ENCODE measurements around the gene EPB41L4B. TPM values are rescaled to one million over a fixed set of nuclear protein-coding genes. Genes with fewer than 3 reads are reported as not detected.

The EPB41L4B gene
- total and polyA plus RNA-seq, 4 donors = 6.0 to 14.5 (median 12.2) TPM

- TF ChIP-seq CTCF (IDR thresholded peaks at IDR 0.05; ENCODE audit: control extremely low read depth, extremely low read depth) = no peak
- Histone ChIP-seq H3K4me1 (ENCODE audit: control insufficient read depth in 5 of 5, insufficient read depth in 5 of 5, low read length in 5 of 5) (no peaks in the 10 kb centered on the region), H3K9me3 (ENCODE audit: control insufficient read depth in 4 of 4, insufficient read depth in 3 of 4, low read length in 3 of 4) (peaks cover 0 to 1% (median 0%) of the 10 kb centered on the region in 4 donors), H3K4me3 (no peak overlapping the region), H3K36me3 (ENCODE audit: control insufficient read depth in 4 of 4, insufficient read depth in 4 of 4, low read length in 4 of 4) (no peaks in the 10 kb centered on the region), H3K27ac (ENCODE audit: low read depth in 1 of 2, low read length in 1 of 2) (no peak overlapping the region), H3K9ac (ENCODE audit: insufficient read depth in 1 of 2, low read length in 2 of 2) (no peak overlapping the region), H3K27me3 (ENCODE audit: control insufficient read depth in 3 of 3, insufficient read depth in 3 of 3, low read length in 2 of 3) (no peaks in the 10 kb centered on the region)
- WGBS, 2 donors = 88 to 89% methylated on average over 1 of the region's 1 CpG
- DNase-seq (no peak), ATAC-seq (ENCODE audit: insufficient read depth, low FRiP score) (no peak)
Observed at GRCh38 chr9:109181284-109181683, 139.6 kb downstream of the EPB41L4B start.

- H3K9ac ChIP-seq (ENCODE audit: insufficient read depth in 1 of 2, low read length in 2 of 2) = no peak overlapping the region
- no peaks in the 10 kb centered on the region for H3K27me3 ChIP-seq (ENCODE audit: control insufficient read depth in 3 of 3, insufficient read depth in 3 of 3, low read length in 2 of 3)
- H3K27ac ChIP-seq (ENCODE audit: low read depth in 1 of 2, low read length in 1 of 2) = no peak overlapping the region
- 67 to 86% methylated on average over 9 of the region's 9 CpGs for WGBS, 2 donors
- no peaks in the 10 kb centered on the region for H3K36me3 ChIP-seq (ENCODE audit: control insufficient read depth in 4 of 4, insufficient read depth in 4 of 4, low read length in 4 of 4)
- no peak overlapping the region for H3K4me3 ChIP-seq
- ATAC-seq (ENCODE audit: insufficient read depth, low FRiP score) = no peak
- TF ChIP-seq CTCF (IDR thresholded peaks at IDR 0.05; ENCODE audit: control extremely low read depth, extremely low read depth) = no peak
- DNase-seq = no peak
- peaks cover 0 to 1% (median 0%) of the 10 kb centered on the region in 4 donors for H3K9me3 ChIP-seq (ENCODE audit: control insufficient read depth in 4 of 4, insufficient read depth in 3 of 4, low read length in 3 of 4)
- H3K4me1 ChIP-seq (ENCODE audit: control insufficient read depth in 5 of 5, insufficient read depth in 5 of 5, low read length in 5 of 5) = no peaks in the 10 kb centered on the region
Observed at GRCh38 chr9:109179801-109180523, 140.9 kb downstream of the EPB41L4B start.

GRCh38 chr9:109176963-109177362, 143.9 kb downstream of the EPB41L4B start:
- Histone ChIP-seq H3K4me1 (ENCODE audit: control insufficient read depth in 5 of 5, insufficient read depth in 5 of 5, low read length in 5 of 5) (no peaks in the 10 kb centered on the region), H3K9ac (ENCODE audit: insufficient read depth in 1 of 2, low read length in 2 of 2) (no peak overlapping the region), H3K36me3 (ENCODE audit: control insufficient read depth in 4 of 4, insufficient read depth in 4 of 4, low read length in 4 of 4) (no peaks in the 10 kb centered on the region), H3K27me3 (ENCODE audit: control insufficient read depth in 3 of 3, insufficient read depth in 3 of 3, low read length in 2 of 3) (no peaks in the 10 kb centered on the region), H3K9me3 (ENCODE audit: control insufficient read depth in 4 of 4, insufficient read depth in 3 of 4, low read length in 3 of 4) (peaks cover 0 to 1% (median 0%) of the 10 kb centered on the region in 4 donors), H3K27ac (ENCODE audit: low read depth in 1 of 2, low read length in 1 of 2) (no peak overlapping the region), H3K4me3 (no peak overlapping the region)
- DNase-seq (no peak), ATAC-seq (ENCODE audit: insufficient read depth, low FRiP score) (no peak)
- 87 to 89% methylated on average over 2 of the region's 2 CpGs for WGBS, 2 donors
- no peak for TF ChIP-seq CTCF (IDR thresholded peaks at IDR 0.05; ENCODE audit: control extremely low read depth, extremely low read depth)

Data from lung (tissue), 12 donors.